HG03039 (cell line): ENCODE data around the gene CRADD.
"Not testable (repeated sequence)": the region's sequence is repeated elsewhere in the genome, so short reads cannot be mapped to it uniquely, and the experiment has no call there.

Experiments used
- ATAC-seq: cut with Tn5 transposase; IDR thresholded peaks from one replicate; pipeline ENCODE4 v1.9.1; 2021; ENCODE audit warnings: mild to moderate bottlenecking, moderate library complexity; ENCODE audit not compliant: unreplicated experiment

The CRADD gene

DNA sequence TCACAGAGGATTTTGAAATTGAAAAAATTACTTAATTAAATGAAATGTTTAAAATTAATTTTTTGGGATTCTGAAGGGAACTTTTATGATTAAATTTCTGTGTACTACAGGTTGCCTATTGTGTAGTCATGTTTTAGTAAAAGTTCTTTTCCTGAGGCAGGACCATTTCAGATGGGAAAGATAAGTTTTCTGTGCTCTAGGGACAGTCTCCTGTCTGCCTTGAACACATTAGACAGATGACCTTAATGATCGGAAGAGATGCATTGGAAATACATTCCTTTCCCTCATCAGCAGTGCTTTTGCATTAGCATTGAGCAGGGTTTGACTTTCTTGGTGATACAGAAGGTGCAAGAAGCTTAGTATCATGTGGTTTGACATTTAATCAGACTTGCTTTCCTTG is 28.1 kb downstream of the CRADD start:
- ATAC-seq = no peak

DNA sequence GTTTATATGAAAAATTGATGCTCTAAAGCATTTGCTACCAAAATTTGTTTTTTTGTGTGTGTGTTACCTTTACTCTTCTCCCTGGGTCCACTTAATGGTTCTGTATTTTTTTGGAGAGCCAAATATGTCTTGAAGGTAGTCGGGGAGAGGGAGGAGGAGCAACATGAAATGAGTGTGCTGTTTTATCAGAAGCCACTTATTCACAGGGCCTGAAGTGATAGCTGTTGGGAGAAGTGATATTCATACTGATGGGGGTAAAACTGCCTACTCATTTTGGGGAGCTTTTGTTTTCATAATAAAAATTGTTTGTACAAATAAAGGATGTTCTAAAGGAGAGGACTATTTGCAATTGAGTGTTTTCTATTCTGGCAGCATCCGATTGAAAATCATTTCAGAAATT is 29.2 kb downstream of the CRADD start:
- no peak for ATAC-seq

DNA sequence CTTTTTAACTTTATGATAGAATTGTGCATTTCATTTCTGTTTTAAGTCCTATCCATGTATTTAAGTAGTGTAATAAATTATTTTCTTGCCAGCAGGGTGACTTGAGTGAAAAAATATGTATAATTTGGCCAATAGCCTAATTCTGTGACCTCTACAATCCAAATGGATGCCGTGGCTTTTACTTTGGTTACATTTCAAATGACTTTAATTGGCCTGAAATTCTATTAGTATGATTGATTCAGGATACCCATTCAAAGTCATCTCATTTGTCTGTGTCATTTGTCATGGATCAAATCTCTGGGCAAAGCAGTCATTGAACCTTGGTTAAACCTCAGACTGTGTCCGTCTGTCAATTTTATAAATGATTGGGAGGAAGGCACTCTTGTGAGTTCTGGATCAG is 29.6 kb downstream of the CRADD start:
- ATAC-seq = no peak

DNA sequence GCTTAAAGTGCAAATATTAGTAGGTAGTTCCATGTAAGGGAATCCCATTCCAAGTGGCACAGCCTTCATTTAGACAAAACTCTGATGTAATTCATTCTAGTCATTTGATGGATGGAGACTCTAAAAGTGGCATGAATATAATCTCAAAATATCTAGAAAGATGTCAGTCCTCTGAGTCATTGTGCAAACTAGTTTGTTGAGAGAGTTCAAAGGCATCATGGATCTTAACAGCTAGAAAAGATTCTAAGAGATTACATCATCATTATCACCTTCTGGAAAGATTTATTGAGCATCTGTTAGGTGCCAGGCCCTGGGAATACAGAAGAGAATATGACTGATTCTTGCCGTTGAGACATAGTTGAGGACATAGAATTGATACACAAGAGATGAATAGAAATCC is 30.7 kb downstream of the CRADD start:
- no peak for ATAC-seq

DNA sequence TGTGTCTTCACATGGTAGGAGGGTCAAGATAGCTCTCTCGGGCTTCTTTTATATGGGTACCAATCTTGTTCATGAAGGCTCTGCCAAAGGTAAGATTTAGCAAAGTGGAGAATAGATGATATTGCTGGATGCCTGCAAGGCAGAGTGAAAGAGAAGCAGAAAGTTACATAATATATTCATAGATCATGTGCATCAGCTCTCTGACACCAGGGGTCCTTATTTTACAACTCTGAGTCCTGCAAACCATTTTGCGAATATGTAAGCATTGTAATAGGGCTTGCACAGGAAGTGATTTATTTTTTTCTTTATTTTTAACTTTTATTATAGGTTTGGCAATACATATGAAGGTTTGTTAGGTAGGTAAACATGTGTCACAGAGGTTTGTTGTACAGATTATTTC is 31.8 kb downstream of the CRADD start:
- ATAC-seq = no peak

DNA sequence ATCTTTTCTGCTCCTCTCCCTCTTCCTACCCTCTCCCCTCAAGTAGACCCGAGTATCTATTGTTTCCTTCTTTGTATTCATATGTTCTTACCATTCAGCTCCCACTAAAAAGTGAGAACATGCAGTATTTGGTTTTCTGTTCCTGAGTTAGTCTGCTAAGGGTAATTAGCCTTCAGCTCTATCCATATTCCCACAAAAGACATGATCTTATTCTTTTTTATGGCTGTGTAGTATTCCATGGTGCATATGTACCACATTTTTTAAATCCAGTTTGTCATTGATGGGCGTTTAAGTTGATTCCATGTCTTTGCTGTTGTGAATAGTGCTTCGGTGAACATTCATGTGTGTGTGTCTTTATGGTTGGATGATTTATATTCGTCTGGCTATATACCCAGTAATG is 32.2 kb downstream of the CRADD start:
- ATAC-seq = no peak

DNA sequence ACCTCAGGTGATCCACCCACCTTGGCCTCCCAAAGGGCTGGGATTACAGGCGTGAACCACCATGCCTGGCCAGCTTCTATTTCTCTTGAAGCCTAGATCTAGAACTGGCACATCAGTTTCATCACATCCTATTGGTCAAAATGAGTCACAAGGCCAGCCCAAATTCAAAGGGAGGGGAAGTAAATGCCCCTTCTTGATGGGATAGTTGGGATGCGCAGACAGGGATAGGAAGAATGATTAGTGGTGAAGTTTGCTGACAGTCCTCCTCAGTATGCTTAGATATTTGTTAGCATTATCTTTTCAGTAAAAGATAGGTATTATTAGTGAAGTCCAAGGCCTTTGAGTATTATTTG is 33.4 kb downstream of the CRADD start:
- ATAC-seq = no peak

DNA sequence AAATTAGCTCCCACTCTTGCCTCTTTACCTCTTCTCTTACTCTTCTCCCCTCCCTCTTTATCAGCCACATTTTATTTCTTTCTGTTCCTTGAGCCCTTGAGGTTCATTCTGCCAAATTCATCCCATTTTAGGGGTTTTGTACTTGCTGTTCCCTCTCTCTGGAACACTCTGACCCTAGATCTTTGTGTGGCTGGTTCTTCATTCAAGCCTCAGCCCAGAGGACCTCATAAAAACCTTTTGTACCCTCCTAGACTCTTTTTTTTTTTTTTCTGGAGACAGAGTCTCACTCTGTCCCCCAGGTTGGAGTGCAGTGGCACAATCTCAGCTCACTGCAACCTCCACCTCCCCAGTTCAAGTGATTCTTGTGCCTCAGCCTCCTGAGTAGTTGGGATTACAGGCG is 34.3 kb downstream of the CRADD start:
- not testable (repeated sequence) for ATAC-seq

DNA sequence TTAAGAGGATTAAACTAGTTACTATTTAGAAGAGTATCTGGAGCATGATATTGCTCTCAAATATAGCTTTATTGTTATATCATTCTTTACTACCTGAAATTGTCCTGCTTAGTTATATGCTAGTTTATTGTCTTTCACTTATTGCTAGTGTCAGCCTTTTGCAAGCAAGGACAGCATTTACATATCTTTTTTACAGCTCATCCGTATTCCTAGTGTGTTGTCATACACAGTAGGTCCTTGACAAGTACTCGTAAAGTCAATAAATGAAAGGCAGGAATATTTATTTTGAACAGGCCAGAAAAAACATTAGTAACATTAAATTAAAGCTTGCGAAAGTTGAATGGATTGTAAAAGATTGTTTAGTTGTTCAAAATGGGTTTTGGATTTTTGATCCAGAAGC is 35.0 kb downstream of the CRADD start:
- ATAC-seq = no peak

DNA sequence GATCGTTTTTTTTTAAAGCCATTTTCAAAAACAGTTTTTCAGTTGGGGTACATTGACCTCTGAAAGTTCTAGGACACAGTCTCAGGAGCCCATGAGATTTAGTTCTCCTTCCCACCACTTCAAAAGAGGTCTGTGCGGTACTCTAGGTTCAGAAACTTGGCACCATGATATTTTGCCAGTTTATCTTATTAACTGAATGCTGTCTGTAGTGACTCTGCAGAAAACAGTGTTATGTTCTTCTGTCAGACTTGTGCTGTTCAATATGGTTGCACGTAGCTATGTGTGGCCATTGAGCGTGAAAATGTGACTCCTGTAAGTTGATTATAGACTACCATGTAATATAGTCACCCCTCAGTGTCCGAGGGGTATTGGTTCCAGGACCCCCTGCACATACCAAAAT is 35.9 kb downstream of the CRADD start:
- no peak for ATAC-seq

DNA sequence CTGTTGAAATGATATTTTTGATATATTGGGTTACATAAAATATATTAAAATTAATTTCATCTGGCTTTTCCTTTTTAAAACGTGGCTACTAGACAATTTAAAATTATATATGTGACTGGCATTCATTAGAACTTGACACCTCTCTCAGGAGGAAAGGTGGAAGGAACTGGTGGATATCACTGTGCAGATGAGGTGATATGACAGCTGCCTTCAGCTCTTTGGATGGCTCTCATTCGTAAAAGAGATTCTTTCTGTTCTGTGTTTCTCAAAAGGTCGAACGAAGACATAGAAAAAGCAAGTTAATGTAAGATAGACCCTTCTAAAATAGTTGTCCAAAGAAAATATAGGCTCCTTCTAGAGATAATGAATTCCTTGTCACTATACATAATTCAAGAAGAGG is 36.6 kb downstream of the CRADD start:
- no peak for ATAC-seq

DNA sequence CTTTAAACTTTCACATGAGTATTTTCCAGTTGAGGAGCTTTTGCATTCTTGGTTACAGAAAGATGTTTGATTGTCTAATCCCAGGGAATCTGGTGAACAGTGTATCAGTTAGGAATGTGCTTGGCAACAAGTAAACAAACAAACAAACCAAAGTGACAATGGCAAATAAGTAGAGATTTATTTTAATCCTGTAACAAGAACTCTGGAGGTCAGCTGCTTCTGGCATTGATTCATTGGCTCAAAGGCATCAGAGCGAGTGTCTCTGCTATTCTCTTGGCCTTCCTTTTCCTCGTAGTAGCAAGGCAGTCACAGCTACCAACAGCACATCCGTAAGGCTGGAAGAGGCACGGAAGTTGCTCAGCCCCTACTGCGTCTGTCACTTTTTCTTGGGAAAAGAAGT is 37.2 kb downstream of the CRADD start:
- no peak for ATAC-seq

DNA sequence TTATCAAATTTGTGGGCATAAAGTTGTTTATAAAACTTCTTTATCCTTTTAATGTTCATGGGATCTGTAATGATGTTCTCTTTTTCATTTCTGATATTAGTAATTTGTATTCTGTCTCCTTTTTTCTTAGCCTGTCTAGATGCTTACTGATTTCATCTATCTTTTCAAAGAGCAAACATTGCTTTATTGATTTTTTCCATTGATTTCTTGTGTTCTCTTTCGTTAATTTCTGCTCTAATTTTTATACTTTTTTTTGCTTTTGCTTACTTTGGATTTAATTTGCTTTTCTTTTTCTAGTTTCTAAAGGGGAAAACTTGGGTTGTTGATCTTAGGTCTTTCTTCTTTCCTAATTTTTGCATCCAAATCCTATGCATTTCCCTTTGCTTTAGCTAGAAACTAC is 42.5 kb downstream of the CRADD start:
- no peak for ATAC-seq

DNA sequence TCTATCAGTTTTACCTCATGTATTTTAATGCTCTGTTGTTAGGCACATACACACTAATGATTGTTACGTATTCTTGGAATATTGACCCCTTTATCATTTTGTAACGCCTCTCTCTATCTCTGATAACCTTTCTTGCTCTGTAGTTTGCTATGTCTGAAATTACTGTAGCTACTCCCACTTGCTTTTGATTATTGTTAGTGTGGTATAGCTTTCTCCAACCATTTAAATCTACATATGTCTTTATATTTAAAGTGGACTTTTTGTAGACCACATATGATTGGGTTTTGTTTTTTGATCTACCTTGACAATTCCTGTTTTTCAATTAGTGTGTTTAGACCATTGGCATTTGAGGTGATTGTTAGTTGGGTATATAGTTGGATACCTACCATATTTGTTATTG is 43.4 kb downstream of the CRADD start:
- ATAC-seq = no peak

DNA sequence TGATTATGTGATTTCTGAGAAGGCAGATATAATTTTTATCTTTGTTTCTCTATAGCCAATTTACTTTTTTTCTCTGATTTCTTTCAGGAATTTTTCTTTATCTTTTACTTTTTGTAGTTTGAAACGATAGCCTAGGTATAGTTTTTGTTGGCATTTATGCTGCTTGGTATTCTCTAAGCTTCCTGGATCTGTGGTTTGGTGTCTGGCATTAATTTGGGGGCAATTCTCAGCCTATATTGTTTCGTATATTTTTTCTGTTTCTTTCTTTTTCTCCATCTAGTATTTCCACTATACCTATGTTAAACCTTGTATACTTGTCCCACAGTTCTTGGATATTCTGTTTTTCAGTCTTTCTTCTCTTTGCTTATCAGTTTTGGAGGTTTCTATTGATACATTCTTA is 45.0 kb downstream of the CRADD start:
- ATAC-seq = no peak

DNA sequence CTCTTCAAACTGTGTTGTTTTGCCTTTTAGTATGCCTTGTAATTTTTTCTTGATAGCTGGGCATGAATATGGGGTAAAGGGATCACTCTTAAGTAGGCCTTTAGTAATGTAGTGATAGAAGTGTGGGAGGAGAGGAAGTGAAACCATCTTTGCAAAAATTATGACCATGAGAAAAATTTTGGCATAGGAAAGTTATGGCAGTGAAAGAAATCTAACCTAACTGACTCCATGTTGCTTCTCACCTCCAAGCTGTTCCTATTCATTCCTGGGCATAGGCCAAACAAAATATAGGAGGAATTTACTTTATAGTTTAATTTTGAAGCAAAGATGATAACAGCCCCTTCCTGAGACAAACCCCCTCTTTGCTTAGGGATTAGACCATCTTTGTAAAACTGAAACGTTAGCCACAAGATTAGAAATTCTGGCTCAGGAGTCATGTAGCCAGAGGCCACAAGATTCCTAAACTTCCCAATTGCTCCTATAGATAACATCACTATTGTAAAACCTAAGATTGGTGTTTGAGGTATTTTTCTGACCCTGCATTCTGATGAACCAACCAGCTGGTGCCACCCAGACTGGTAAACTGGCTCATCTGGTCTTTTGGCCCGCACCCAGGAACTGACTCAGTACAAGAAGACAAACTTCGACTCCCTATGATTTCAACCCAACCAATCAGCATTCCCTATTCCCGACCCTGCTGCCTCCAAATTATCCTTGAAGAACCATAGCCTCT is 45.8 kb downstream of the CRADD start:
- ATAC-seq = no peak

DNA sequence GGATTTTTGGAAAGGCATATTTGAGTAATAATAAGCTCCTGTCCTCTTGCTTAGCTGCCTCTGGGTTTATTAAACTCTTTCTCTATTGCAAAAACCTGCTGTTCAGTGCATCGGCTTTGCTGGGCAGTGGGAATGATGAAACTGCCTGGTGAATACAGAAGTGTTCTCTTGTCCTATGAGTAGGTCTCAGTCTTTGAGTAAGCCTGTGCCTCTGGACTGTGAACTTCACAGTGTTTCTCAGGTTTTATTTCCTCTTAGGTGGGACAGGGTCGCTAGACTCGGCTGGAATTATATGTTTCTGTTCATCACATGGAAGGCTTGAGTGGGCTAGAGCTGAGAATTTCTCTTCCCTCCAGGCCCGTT is 46.4 kb downstream of the CRADD start:
- ATAC-seq = no peak

DNA sequence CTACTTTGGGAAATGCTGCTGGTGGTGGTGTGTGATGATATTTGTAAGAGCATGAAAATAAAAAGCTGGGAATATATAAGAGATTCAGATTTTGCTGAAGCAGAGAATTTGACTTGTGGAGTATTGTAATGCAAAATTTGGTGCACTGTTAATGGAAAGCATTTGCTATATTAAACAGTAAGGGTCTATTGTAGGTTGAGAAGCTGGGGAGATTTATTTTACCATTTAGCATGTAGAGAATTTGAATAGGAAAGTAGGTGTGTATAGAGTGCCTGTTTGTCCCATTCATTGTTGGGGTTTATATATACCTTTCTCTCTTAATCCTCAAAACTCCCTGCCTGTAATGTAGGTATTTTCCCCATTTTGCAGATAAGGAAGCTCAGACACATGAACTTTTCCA is 48.4 kb downstream of the CRADD start:
- no peak for ATAC-seq

DNA sequence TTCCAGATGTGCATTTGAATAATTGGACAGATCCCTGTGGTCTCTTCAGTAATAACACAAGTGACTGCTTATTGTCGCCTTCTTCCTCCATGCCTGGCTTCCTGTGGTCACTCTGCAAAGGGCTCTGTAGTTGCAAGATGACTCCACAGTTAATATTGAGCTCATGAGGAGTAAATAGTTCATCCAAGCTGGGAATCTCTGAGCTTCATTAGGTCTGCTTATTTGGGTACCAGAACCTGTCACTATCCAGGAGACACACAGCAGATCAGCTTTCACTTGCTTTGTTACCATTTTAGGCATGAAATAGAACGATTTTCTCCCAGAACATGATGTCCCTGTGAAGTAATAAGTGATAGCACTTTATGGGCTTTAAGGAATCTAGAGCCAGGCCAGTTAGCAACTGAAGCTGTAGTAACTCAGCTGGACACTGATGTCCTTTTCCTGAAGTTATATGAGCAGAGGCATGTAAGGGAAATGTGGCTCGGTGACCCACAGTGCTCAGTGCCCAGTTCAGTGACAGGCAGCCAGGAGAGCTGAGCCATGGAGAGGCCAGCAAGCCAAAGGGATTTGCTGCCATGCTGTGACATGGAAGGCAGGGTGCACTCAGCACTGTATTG is 50.1 kb downstream of the CRADD start:
- no peak for ATAC-seq

DNA sequence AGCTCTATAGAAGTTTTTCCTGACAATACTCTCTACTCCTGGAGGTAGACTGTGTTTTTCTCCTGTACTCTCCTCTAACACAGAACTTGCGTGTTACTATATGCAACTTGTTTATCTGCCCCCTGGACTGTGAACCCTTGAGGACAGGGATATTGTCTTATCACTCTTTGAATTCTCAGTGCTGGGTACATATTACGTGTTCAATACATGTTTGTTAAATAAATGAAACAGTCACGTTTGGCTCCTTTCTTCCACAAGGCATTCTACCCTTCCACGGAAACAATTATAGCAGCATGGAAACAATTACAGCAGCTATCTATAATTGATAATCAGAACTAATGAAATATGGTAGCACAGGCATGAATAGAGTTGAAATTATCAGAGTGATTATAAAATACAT is 50.7 kb downstream of the CRADD start:
- ATAC-seq = no peak

DNA sequence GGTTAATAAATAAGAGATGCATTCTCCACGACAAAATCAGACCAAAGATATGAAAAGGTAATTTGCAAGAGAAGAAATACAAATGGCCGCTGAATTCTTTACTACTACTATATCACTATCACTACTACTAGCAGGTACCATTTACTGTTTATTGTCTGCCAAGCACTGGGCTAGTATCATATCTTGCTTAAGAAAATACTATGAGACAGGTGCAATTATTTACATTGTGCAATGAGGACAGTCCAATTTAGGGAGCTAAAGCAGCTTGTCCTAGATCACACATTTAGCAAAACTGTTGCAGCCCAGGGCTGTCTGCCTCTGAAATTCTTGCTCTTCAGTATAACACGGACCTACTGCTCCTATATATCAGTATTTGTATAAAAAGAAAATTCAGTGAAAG is 52.8 kb downstream of the CRADD start:
- no peak for ATAC-seq

DNA sequence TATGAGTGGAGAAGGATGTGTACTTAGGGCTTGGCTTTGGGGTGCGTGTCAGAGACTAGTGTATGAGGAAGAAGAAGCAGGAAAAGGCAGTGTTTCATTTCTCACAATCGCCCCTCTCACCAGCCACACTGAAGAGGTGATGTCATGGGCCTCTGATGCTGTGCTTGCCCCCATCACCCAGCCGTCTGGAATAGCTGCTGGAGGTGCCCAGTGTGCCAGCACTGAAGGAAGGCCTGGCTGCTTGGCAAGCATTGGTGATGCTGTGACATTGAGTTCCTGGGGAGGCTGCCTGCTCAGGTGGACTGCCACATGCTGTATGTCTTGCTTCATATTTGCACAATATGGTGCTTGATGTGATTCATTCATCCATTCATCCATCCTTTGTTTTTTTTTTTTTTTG is 56.2 kb downstream of the CRADD start:
- ATAC-seq = peak; percentile 67

DNA sequence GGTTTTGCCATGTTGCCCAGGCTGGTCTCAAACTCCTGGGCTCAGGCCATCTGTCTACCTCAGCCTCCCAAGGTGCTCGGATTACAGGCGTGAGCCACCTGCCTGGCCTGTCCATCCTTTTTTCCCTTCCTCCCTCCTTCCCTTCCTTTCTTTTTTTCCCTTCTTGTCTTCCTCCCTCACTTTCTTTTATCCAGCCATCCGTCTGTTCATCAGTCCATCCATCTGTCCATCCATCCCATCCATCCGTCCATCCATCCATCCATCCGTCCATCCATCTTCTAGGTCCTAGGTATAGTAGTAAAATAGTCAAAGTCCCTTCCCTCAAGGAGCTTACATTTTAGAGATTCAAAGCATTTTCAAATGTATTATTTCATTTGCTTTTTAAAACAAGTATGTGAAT is 56.8 kb downstream of the CRADD start:
- no peak for ATAC-seq
